NCI-H748 treated with DMSO at 0.1 percent for 48 hours (cell line): ENCODE results near the gene ROS1.
"Not testable (repeated sequence)": the region's sequence is repeated elsewhere in the genome, so short reads cannot be mapped to it uniquely, and the experiment has no call there.

Experiments used
- DNase-seq: peaks from one replicate; lab custom pipeline; 2025; lab: John Stamatoyannopoulos, UW

ROS1 gene

DNA sequence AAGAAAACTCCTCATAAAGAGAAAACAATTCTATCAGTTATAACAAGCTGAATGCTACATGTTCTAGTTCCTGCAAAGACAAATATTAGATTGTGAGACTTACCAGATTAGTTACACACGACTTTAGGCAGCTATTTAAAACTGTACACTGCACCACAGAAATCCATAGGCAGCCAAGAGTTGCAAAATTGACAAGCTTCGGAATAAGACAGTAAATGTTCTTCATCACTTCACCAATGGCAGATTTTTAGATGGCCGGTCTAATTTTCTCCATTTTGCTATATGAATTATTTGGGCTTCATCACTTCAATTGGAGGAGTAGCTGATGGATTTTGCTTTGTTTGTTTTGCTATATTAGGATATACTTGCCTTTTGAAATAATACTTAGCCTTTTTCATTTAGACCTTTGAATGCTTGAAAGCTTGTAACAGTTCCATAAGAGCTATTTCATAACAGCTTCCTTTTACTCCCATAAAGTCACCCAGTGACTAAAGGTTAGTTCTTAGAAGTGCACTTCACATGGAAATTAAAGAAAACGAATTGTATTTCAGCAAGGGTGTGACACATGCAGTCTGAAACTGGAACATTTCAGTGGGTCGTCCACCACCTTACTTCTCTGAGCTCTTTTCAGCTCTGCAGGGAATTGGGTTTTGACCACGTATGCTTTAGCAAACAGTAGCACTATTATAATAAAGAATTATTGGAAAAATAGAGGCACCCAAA lies at the start of gene ROS1:
TSS of gene ROS1 (minus strand) at position 512 of the 723 bp plus-strand sequence. CDS start at position 226, 286 bp downstream.
- DNase-seq = no peak

DNA sequence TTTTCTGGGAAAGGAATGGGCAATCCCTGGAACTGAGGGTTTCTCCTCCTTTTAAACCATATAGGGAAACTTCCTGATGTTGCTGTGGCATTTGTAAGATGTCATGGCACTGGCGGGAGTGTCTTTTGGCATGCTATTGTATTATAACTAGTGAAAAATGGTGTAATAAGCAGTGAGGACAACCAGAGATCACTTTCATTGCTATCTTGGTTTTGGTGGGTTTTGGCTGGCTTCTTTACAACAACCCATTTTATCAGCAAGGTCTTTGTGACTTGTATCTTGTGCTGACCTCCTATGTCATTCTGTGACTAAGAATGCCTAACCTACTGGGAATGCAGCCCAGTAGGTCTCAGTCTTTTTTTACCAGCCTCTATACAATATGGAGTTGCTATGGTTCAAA lies 47.7 kb upstream of the ROS1 start:
- DNase-seq = no peak

DNA sequence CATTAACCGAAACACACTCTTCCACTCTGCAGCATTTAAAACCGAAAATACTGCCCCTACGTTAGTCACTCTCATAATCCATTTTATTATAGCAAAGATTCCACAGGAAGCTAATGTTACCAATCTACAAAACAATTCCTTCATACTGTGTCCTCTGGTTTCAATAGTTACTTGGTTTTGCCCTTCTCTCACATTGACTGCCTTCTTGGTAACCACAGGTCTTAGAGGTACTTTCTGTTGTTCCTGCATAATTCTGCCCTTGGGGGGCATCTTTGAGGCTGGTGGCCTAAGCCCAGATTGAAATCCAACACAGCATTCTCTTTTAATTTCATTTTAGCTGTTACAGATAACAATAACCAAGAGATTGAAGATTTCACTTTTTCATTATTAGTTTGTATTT lies 46.9 kb upstream of the ROS1 start:
- DNase-seq = no peak

DNA sequence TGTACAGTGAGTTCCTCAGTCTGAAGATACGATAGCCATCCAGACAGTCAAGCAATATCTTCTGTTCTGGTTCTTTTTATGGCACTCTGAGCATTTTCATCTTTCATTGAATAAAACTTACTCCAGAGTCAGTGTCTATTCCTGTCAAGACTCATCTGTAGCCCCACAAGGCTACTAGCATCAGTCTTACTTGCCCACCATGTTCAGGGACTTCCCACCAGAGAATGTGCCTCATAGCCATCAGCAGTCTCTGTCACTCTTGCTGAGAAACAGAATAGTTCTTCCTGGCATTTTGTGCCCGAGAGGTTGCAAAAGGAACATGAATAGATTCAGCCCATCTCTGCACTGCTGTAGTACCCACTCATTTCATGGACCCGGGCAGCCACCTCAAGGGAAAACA lies 44.0 kb upstream of the ROS1 start:
- DNase-seq = no peak

DNA sequence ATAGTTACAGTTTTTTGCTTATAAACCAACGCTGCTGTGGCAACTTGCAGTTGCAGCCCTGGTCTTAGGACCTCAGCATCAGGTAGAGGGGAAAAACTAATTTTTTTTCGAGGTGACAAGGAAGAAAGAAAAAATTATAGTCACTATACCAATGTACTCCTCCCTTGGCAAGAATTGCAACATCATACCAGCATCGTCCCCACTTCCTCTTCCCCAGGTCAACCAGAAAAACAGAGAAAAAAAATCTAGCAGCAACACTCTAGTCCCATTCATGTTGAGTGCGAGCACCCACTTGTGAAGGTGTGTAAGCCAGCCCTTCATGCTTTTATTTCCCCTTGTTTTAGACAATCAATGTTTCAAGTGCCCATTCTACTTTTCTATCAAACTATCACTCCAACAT lies 43.6 kb upstream of the ROS1 start:
- no peak for DNase-seq

DNA sequence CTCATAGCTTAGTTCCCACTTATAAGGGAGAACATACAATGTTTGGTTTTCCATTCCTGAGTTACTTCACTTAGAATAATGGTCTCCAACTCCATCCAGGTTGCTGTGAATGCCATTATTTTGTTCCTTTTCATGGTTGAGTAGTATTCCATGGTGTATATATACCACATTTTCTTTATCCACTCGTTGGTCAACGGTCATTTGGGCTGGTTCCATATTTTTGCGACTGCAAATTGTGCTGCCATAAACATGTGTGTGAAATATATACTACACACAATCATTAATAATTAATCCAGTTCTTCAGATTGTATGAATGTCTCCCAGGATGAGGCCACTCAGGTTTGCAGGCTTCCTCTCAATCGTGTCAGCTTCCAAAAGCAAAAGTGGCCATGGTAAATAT lies 42.8 kb upstream of the ROS1 start:
- DNase-seq = not testable (repeated sequence)

DNA sequence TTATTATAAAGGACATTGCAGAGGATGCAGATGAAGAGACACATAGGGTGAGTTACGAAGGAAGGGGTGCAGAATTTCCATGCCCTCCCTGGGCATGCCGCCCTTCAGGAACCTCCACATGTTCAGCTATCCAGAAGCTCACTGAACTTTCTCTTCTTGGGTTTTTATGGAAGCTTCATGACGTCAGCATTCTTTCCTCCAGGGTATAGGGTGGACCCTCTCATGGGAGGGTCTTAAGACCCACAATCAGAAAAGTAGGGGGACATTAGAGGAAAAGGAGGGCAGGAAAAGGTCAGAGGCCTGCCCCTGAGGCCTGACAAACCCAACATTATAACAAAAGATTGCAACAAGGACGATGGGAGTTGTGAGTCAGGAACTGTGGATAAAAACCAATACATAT lies 42.1 kb upstream of the ROS1 start:
- no peak for DNase-seq

DNA sequence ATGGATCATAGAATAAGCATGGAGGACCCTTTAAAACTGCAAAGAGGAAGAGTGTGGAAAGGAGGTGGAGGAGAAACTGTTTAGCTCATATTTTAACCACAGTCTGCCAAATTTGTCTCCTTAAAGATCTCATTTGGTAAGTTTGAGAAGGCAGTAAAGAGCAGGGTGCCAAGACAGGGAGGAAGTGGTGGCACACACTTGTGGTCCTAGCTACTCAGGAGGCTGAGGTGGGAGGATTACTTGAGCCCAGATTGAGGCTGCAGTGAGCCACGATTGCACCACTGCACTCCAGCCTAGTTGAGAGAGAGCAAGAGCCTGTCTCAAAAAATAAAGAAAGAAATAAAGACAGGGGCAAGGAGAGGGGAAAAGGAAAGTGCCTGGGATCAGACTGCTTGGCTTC lies 39.9 kb upstream of the ROS1 start:
- DNase-seq = no peak

DNA sequence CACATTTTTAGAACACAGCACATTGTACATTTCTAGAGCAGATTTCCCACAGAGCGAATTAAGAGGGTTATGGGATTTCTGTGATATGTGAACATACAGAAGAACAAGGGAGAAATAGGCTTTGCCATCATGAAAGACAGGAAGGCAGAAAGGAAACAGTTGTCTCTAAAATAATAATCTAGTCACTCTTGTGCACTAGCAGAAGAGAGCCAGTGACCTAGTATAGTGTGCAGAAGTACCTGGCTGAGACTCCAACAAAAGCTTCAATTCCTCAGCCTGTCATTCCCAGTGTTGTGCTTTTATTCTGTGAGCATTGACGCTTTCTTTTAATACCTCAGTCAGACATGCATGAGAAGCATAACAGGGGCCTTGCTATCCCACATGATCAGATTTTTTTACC lies 39.0 kb upstream of the ROS1 start:
- DNase-seq = no peak

DNA sequence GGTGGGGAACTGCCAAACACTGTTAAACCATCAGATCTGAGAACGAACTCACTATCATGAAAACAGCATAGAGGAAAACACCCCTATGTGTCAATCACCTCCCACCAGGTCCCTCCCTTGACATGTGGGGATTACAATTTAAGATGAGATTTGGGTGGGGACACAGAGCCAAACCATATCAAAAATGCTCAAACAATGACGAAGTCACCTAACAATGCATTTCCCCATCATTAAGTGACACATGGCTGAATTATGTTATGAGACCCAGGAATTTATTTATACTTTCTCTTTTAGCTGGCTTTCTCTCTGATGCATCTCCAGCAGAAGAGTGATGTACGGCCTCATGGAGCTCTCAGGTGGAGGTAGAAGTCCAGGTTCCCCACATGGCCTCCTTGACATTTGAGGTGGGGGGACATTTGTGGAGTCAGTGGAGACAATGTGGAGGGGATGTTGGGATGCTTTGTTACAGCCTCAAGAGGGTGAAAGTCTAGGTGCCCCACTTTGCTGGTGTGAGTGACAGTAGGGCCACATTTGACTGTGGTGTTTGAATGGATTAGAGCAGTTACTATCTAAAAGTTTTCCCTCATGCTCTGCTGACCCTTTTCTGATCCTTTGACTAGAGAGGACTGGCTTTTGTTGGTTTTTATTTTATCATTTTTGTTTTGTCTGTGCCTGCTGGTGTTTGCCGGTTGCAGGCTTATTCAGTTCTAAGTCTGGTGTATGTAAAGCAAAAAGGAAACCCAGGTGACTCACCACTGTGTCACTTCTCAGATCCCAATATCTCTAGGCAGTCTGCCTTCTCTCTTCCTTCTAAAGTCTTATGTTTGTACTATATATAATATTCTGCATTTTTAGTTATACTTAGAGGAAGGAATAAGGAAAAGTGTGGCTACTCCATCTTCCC lies 38.3 kb upstream of the ROS1 start:
- DNase-seq = no peak

DNA sequence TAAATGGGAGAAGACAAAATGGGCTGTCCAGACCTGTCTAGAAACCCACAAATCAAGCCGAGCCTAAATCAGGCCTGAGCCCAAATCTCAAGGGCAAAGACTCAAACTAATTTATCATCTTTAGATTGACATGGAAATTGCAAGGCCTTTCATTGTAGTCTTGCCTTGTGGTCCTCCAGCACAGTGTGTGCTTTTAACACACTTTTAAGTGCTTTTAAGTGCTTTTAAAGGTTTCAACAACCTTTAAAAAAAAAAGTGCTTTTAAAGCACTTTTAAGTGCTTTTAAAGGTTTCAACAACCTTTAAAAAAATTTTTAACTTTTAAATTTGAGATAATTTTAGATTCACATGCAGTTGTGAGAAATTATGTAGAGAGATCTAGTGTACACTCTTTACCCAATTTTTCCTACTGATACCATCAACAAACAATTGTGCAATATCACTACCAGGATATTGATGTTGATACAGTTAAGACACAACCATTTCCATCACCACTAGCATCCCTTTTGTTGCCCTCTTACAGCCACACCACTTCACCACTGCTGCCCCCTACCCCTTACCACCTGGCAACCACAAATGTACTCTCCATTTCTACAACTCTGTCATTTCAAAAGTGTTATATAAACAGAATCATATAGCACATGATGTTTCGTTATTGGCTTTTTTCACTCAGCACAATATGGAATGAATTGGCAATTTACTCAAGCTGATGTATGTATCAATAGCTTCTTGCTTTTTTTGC lies 33.6 kb upstream of the ROS1 start:
- DNase-seq = no peak

DNA sequence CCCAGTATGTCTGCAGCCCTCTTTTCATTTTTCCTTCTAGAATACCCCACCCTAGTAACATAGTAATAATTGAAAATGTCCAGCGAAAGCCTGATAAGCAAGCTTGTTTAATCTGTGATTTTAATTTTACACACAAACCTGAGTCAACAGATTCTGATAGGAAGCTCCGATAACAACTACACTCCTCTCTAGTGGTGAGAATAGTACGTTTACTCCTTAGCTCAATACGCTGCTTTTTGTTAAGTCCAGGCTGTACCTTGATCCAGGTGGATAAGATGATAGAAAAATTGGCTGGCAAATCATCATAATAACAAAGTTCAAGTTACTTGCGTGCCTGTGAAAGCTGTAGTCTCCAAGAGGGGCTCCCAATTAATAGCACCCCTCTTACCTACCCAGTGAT lies 31.3 kb upstream of the ROS1 start:
- no peak for DNase-seq

DNA sequence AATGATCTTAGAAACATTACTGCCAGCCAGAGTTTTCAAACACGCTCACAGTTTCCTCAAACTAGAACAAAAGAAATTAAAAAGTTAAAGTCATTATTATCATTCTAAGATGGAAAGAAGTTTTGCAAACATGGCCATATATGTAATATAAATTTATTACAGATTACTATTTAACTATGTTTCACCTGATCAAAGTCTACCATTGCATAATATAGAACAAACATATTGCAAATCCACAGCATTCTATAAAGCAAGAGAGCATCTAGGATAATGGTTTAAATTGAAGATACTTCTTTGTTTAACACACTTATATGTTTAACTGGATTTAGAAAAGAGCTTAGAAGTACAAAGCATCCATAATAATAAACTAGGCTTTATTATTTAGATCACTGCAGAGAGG lies 30.5 kb upstream of the ROS1 start:
- no peak for DNase-seq

DNA sequence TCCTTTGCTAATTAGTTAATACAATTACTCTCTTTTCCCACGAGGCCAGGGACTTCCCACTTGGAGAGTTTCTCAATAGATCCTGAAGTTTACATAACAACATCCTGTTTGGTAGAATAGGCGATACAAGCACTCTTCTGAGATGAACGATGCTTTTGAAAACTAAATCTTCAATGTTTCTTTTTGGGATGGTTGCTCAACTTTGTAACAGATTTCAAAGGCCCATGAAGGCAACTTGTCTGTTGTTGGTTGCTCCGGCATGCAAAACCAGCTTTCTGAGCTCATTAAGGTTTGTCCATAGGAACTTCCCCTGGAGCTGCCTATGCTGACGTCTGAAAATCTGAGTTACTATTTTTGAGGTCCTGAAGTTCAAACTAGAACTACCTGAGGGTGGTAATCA lies 25.9 kb upstream of the ROS1 start:
- DNase-seq = no peak

DNA sequence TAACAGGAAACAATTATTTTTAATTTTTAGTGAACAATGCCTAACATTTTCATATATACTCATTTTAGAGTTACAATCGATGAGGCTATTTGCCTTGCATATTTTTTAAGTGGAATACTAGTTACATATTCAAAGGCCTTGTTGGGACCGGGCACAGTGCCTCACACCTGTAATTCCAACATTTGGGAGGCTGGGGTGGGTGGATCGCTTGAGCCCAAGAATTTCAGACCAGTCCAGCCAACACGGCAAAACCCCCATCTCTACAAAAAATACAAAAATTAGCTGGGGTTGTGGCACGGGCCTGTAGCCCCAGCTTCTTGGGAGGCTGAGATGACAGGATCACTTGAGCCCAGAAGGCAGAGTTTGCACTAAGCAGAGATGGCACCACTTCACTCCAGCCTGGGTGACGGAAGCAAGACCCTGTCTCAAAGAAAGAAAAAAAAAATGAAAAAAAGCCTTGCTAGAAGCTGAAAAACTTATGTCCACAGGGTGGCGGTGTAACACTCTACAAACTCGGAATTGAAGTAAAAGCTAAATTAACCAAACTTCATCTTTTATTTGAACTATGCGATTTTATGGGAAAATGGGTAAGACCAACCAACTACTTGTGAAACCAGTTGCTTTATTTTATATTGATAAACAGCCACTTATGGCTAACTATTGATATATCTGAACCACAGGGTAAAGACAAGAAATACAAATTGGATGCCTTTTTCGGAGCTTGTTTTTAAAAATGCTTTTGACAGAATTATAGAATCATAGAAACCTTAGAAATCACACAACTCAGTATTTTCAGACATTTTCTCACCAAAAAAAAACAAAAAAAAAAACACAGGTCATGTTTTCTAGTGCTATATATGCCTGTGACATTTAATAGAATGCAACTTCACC lies 24.1 kb upstream of the ROS1 start:
- DNase-seq = peak; percentile 40

DNA sequence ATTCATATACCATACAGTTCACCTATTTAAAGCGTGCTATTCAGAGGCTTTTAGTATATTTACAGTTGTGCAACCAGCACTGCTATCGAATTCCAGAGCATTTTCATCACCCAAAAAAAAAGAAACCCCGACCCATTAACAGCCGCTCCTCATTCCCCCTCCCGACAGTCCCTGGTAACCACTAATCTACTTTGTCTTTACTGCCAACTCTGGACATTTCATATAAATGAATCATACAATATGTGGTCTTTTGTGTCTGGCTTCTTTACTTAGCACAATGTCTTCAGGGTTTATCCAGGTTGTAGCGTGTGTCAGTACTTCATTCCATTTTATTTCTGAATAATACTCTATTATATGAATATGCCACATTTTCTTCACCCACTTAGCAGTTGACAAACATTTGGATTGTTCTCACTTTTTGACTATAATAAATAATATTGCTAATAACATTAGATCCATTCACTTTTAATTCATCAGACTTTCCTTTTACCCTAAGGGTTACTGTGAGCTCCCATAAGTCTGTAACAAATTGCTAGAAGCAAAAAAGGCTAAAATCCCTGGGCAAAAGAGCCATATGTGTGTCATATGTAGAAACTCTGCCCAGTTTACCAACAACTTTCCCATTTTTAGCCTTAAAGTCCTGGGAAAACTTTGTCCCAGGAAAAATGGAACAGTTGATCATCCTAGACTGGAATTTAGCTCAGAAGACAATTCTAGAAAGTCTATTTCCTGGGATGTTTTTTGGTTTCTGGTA lies 23.2 kb upstream of the ROS1 start:
- DNase-seq = no peak

DNA sequence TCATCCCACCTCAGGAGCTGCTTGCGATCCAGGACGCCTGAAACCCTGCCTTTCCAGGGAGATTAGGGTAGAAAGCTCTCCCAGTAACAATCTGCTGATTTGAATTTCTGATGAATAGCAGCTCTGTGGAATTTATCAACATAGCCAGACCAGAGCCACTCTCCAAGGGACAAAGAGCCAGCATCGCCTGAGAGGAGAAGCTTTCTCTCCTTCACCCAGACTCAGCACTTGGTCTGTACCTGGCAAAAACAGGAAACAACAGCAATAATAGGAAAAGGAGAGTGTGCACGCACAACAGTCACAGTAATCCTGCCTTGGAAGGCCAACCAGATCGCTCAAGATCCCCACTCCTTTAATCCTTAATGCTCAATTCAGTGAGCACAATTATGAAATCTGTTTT lies 22.3 kb upstream of the ROS1 start:
- DNase-seq = no peak

DNA sequence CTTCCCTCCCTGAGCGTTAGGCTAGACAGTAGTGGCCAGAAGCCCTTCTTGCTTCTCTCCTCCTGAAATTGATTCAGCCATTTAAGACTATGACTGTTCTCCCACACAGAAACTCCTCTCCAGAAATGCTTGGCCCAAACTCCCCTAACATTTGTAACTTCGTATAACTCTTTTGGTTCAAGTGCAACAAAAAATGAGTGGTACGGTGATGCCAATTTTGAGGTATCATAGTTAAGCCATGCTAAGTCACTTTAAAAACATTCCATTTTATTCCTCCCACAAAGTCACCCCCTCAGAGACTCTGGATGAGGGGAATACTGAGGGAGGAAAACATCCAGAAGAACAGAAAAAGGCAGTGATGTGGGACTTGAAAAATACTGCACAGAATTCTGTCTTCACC lies 21.1 kb upstream of the ROS1 start:
- no peak for DNase-seq

DNA sequence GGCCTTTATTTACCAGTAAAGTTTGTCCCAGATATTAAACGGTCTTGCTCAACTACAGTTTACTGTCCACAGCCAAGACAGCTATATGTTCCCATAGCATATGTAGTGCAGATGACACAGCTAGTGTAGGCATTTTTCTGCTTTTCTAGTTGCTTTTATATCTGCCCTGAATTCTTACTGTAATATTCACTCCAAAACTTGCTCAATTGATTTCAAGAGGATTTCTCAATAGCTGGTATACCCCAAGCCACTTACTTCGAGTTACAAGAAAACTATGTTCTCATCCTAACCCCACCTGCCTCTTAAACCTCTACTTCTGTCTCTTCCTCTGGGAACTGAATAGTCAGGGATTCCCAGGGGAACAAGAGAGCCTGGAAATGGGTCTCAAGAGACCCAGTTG lies 18.9 kb upstream of the ROS1 start:
- no peak for DNase-seq

DNA sequence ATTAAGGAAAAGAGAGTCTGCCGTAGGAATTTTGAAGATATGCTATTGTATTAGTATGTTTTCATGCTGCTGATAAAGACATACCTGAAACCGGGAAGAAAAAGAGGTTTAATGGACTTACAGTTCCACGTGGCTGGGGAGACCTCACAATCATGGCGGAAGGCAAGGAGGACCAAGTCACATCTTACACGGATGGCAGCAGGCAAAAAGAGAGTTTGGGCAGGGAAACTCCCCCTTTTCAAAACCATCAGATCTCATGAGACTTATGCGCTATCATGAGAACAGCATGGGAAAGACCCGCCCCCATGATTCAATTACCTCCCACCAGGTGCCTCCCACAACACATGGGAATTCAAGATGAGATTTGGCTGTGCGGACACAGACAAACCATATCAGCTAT lies 16.6 kb upstream of the ROS1 start:
- DNase-seq = not testable (repeated sequence)

DNA sequence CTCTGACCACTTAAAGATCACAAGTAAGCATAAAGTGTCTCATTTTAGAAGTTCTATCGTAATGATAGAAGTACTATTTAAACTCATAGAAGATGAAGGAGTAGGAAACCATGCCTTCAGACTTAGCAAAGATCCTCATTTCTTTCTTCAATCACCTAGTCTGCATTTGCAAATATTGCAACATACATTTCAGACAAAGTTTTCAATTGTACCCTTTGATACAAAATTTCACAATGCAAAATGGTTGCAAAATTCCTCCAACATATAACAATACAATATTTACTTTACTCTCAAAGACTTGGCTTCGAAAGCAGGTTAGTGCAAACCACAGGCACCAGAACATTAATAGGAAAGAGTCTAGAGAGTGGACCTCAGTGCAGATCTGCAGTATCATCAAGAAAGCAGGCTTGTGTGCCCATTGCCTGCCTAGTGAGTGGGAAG lies 16.1 kb upstream of the ROS1 start:
- no peak for DNase-seq
